GM18861 (cell line): ENCODE measurements around the gene DDX10.
"Not testable (repeated sequence)": the region's sequence is repeated elsewhere in the genome, so short reads cannot be mapped to it uniquely, and the experiment has no call there.

Experiments
- ATAC-seq: cut with Tn5 transposase; IDR thresholded peaks from one replicate; pipeline ENCODE4 v1.9.1; 2021; ENCODE audit not compliant: unreplicated experiment

The DDX10 gene

DNA sequence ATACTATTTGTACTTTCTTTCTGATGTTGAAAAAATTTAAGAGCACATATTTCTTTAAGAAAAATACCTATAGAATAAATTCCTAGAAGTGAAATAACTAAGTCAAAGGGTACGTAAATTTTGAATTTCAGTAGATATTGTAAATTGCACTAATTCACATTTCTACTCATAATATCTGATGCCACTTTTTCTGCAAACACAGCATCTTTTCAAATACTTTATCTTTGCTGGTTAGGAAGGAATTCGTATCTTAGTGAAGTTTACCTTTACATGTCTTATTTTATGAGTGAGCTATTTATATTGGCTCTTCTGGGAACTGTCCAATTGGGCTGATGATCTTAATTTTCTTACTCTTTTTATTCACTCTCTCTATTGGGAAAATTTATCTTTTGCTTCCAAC, 148.2 kb downstream of the DDX10 start:
- no peak for ATAC-seq

- ATAC-seq, result no peak
Measured at GRCh38 chr11:108817976-108818375, 153.1 kb downstream of the DDX10 start.

GRCh38 chr11:108818971-108819370, 154.1 kb downstream of the DDX10 start:
- ATAC-seq, result no peak

DNA sequence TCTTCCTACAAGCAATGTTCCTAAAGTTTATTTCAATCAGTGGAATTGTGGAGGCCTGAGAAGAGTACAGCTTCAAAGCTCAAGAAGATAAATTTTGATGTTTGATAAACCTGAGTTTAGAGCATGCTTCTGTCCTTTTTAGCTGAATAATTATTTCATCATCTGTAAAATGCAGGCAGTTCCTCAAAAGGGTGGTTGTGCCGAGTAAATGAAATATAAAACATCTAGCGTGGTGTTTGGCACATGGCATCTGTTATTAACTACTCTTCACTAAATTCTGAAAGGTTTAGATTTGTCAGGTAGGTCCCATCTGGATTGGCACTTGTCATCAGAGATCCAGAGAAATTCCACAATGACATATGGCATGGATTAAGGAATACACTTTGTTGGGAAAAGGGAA, 155.1 kb downstream of the DDX10 start:
- ATAC-seq, result no peak

GRCh38 chr11:108823960-108824359, 159.1 kb downstream of the DDX10 start:
- ATAC-seq, result not testable (repeated sequence)

GRCh38 chr11:108824545-108824944, 159.7 kb downstream of the DDX10 start:
- no peak for ATAC-seq

- no peak for ATAC-seq
Measured at GRCh38 chr11:108825381-108825780, 160.5 kb downstream of the DDX10 start.

- no peak for ATAC-seq
Measured at GRCh38 chr11:108826136-108826535, 161.3 kb downstream of the DDX10 start.

DNA sequence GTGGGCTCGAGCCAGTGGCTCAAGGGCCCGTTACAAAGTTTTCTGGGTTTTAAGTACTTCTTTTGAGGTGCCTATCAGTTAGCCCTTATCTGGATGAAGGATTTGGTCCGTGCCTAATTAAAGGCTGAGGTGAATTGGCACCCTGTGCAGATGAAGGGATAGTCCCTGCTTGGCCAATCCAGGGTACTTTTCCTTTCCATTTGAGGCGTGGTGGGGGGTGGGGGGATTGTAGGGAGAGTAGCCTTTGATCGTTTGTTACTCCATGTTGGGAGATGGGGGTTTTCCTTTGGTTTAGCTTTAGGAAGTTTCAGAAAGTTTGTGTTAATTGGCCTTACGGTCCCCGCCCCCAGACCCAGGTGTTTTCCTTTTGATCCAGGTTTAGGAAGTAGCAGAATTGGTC, 170.8 kb downstream of the DDX10 start:
- no peak for ATAC-seq

- no peak for ATAC-seq
Measured at GRCh38 chr11:108836541-108836940, 171.7 kb downstream of the DDX10 start.

- ATAC-seq, result peak; percentile 54
Measured at GRCh38 chr11:108838102-108838791, 173.4 kb downstream of the DDX10 start.

- peak; percentile 33 for ATAC-seq
Measured at GRCh38 chr11:108838792-108839105, 173.9 kb downstream of the DDX10 start.

DNA sequence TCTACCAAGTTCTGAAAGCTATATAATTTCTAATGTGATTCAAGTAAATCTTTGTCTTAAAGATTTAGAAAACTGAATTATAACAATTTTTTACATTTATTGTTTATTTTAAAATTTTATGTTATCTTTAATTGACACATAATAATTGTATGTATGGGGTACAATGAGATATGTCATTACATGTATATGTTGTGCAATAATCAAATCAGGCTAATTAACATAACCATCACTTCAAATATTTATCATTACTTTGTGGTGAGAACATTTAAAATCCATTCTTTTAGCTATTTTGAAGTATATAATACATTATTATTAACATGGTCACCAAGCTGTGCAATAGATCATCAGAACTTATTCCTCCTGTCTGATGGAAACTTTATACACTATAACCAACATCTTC, 181.1 kb downstream of the DDX10 start:
- ATAC-seq, result no peak

- ATAC-seq, result no peak
Measured at GRCh38 chr11:108847298-108847990, 182.6 kb downstream of the DDX10 start.

GRCh38 chr11:108851781-108852180, 186.9 kb downstream of the DDX10 start:
- no peak for ATAC-seq

DNA sequence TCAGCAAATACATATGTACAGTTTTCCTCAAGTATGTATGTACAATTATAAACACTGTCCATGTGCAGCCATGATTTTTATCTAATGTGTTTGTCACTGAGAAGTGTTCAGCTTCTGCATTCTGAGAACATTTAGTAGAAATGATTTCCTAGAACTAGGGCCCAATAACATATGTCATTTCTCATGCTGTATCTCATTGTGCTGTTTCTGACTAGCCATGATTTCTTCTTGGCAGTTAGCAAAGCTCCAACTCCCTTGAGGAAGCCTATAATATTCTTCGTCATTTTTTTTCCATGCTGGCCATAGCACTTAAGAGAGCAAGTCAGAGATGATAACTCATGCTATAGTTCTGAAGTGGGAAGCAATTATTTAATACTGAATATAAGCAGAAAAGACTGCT, 187.8 kb downstream of the DDX10 start:
- ATAC-seq, result no peak

DNA sequence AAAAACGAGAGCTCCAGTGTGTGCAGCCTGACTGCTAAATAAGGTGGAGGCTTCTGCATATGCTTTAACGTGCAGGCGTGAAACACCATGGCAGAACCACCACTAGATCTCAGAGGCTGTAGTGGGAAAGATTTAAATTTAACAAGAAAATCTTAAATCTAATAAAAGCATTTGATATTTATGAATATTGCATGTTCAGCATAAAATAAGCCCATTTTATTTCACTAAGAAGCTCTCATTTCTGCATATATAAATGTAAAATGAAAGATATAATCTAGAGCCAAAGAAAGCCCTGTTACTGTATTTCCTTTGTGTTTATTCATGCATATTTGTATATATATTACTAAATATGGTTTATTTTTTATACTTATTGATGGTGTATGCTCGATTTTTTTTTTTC, 188.3 kb downstream of the DDX10 start:
- ATAC-seq, result no peak

- peak; percentile 27 for ATAC-seq
Measured at GRCh38 chr11:108853864-108854263, 189.0 kb downstream of the DDX10 start.

- ATAC-seq, result peak; percentile 94
Measured at GRCh38 chr11:108854346-108854745, 189.5 kb downstream of the DDX10 start.

DNA sequence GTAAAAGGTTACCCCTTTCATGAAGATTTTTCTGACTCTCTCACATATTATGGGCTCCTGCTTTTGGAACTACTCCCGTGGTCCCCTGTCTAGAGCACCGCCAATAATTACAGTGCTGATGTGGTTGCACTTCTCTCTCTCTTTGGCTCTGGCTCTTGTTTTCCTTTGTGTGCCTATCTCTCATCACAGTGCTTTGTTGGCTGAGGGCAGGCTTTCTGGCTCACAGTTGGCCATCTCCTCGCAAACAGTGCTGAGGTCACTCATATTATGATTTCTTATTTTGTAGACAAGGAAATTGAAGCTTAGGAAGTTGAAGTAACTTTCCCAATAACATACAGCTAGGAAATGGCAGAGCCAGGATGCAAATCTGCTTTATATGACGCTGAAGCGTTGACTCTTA, 192.5 kb downstream of the DDX10 start:
- no peak for ATAC-seq

DNA sequence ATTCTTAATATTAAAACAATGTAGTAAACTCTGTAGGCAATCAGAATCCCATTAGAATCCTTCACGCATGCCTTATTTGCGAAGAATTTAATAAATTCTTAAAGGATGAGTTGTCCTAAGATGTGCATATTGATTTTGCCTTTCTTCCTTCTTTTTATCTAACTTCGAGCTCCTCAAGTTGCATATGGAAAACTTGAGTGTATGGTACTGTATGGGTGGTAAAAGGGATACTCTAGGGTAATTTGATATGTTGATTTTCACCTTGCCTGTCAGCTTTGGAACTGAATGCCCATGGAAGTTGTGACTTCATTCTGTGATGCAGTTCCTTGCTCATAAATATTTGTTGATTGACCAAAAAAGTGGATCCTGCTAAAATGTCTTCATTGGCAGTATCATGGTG, 193.8 kb downstream of the DDX10 start:
- no peak for ATAC-seq

DNA sequence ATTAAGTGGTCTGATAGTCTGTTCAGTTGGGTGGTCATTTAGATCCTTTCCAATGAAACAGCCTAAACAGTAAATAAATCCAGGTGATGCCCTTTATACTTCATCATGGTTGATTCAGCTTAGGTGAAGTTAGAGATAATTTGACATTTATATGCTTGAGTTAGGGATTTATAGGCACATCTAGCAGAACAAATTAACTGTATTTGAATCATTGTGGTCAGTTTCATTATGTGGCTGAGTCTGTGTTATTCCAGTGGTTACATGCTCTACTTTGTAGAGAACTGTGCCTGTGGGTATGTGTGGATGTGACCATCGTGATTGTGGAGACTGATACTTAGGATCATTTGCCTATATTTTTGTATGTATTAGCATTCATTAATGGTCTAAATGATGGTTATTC, 194.6 kb downstream of the DDX10 start:
- no peak for ATAC-seq

- no peak for ATAC-seq
Measured at GRCh38 chr11:108863528-108863927, 198.7 kb downstream of the DDX10 start.
